NCI-H345 treated with DMSO at 0.1 percent for 48 hours (cell line): ENCODE results near the gene CALCR.
"Not testable (repeated sequence)": the region's sequence is repeated elsewhere in the genome, so short reads cannot be mapped to it uniquely, and the experiment has no call there.

Experiments
- DNase-seq: peaks from one replicate; lab custom pipeline; 2025; ENCODE audit not compliant: unreplicated experiment; lab: John Stamatoyannopoulos, UW

Gene CALCR

GRCh38 chr7:93574646-93575554 is at the start of gene CALCR:
Gene CALCR, minus strand, starts transcription at chr7:93574724. Its CDS starts 87,743 bp downstream, at chr7:93486981.
- no peak for DNase-seq

- DNase-seq, result no peak
Measured at GRCh38 chr7:93623816-93624215, 49.3 kb upstream of the CALCR start.

- DNase-seq, result no peak
Measured at GRCh38 chr7:93622036-93623033, 47.8 kb upstream of the CALCR start.

- no peak for DNase-seq
Measured at GRCh38 chr7:93620864-93621263, 46.3 kb upstream of the CALCR start.

GRCh38 chr7:93620057-93620456 is 45.5 kb upstream of the CALCR start:
- DNase-seq, result no peak

GRCh38 chr7:93601363-93601762 is 26.8 kb upstream of the CALCR start:
- DNase-seq, result no peak

- DNase-seq, result no peak
Measured at GRCh38 chr7:93594250-93594649, 19.7 kb upstream of the CALCR start.

GRCh38 chr7:93592588-93593266 is 18.2 kb upstream of the CALCR start:
- no peak for DNase-seq

GRCh38 chr7:93591224-93592050 is 16.9 kb upstream of the CALCR start:
- not testable (repeated sequence) for DNase-seq

GRCh38 chr7:93586479-93586865 is 11.9 kb upstream of the CALCR start:
- DNase-seq, result not testable (repeated sequence)

GRCh38 chr7:93585694-93586478 is 11.4 kb upstream of the CALCR start:
- not testable (repeated sequence) for DNase-seq

GRCh38 chr7:93579431-93579830 is 4.9 kb upstream of the CALCR start:
- DNase-seq, result no peak

GRCh38 chr7:93578762-93579161 is 4.2 kb upstream of the CALCR start:
- DNase-seq, result no peak

- no peak for DNase-seq
Measured at GRCh38 chr7:93575555-93576399, 1.3 kb upstream of the CALCR start.

GRCh38 chr7:93574269-93574645 is 267 bp downstream of the CALCR start:
- DNase-seq, result no peak

GRCh38 chr7:93569189-93569588 is 5.3 kb downstream of the CALCR start:
- no peak for DNase-seq

GRCh38 chr7:93566876-93567275 is 7.6 kb downstream of the CALCR start:
- no peak for DNase-seq

GRCh38 chr7:93563584-93563983 is 10.9 kb downstream of the CALCR start:
- no peak for DNase-seq
